Mesenchymal stem cell (in vitro differentiated cells and primary cell): Measurements from ENCODE around the gene CD27. TPM values are rescaled to one million over a fixed set of nuclear protein-coding genes. Genes with fewer than 3 reads are reported as not detected.

Source experiments
- DNase-seq: peaks from one replicate; pipeline ENCODE4 v3.0.0-alpha.2; 2013
- H2AFZ ChIP-seq: one replicate; pipeline ENCODE4 v1.6.1; 2013; ENCODE audit warnings: low read depth, mild to moderate bottlenecking, control low read depth, inconsistent platforms, low read length, moderate library complexity
- H2AK5ac ChIP-seq: 2 replicates; pipeline ENCODE4 v1.6.1; 2013; ENCODE audit warnings: low read length, moderate library complexity, mild to moderate bottlenecking, inconsistent platforms; ENCODE audit not compliant: severe bottlenecking
- H2BK120ac ChIP-seq: one replicate; pipeline ENCODE4 v1.6.1; 2013; ENCODE audit warnings: low read depth, mild to moderate bottlenecking, inconsistent platforms, low read length, moderate library complexity
- H2BK12ac ChIP-seq, 2 experiments: one replicate each; pipeline ENCODE4 v1.6.1; 2013; ENCODE audit warnings: inconsistent platforms in 2 of 2, low read length in 2 of 2, mild to moderate bottlenecking in 2 of 2, moderate library complexity in 2 of 2, control low read depth in 1 of 2
- H2BK15ac ChIP-seq: one replicate; pipeline ENCODE4 v1.6.1; 2013; ENCODE audit warnings: mild to moderate bottlenecking, low read depth, inconsistent platforms; ENCODE audit not compliant: poor library complexity, severe bottlenecking
- H2BK5ac ChIP-seq: 2 replicates; pipeline ENCODE4 v1.6.1; 2013; ENCODE audit warnings: low read depth, mild to moderate bottlenecking, low read length, control low read depth, inconsistent platforms; ENCODE audit not compliant: poor library complexity, severe bottlenecking
- H3K14ac ChIP-seq, 2 experiments: one replicate each; pipeline ENCODE4 v1.6.1; 2013; ENCODE audit warnings: inconsistent platforms in 2 of 2, low read length in 2 of 2, control low read depth in 1 of 2, mild to moderate bottlenecking in 1 of 2, moderate library complexity in 1 of 2
- H3K18ac ChIP-seq, 2 experiments: one replicate each; pipeline ENCODE4 v1.6.1; 2013; ENCODE audit warnings: inconsistent platforms in 2 of 2, low read length in 2 of 2, control low read depth in 1 of 2, low read depth in 1 of 2, mild to moderate bottlenecking in 1 of 2
- H3K23ac ChIP-seq, 2 experiments: one replicate each; pipeline ENCODE4 v1.6.1; 2013; ENCODE audit warnings: inconsistent platforms in 2 of 2, low read length in 2 of 2, mild to moderate bottlenecking in 2 of 2, moderate library complexity in 2 of 2, control low read depth in 1 of 2
- H3K27ac ChIP-seq: 2 replicates; pipeline ENCODE4 v1.5.1; 2013; ENCODE audit warnings: mild to moderate bottlenecking, moderate library complexity, low read length, control low read depth, inconsistent platforms; ENCODE audit not compliant: poor library complexity, severe bottlenecking
- H3K27me3 ChIP-seq, 2 experiments: 2 replicates each; pipeline versions ENCODE4 v1.6.1 to v1.7.0; 2013; ENCODE audit warnings: low read length in 2 of 2, mild to moderate bottlenecking in 2 of 2, moderate library complexity in 2 of 2, control low read depth in 1 of 2, inconsistent platforms in 1 of 2; ENCODE audit not compliant: control insufficient read depth in 1 of 2, insufficient read depth in 1 of 2
- H3K36me3 ChIP-seq, 2 experiments: 2 replicates each; pipeline versions ENCODE4 v1.6.1 to v1.7.0; 2013; ENCODE audit warnings: low read length in 2 of 2, control low read depth in 1 of 2, inconsistent platforms in 1 of 2, low read depth in 1 of 2, mild to moderate bottlenecking in 1 of 2; ENCODE audit not compliant: insufficient read depth in 2 of 2, control insufficient read depth in 1 of 2
- H3K4ac ChIP-seq, 2 experiments: one replicate each; pipeline ENCODE4 v1.6.1; 2013; ENCODE audit warnings: inconsistent platforms in 2 of 2, low read length in 2 of 2, mild to moderate bottlenecking in 2 of 2, moderate library complexity in 2 of 2, control low read depth in 1 of 2, low read depth in 1 of 2
- H3K4me1 ChIP-seq: 2 replicates; pipeline ENCODE4 v1.6.1; 2013; ENCODE audit warnings: low read depth, low read length, control low read depth; ENCODE audit not compliant: control insufficient read depth, insufficient read depth
- H3K4me2 ChIP-seq: 2 replicates; pipeline ENCODE4 v1.6.1; 2013; ENCODE audit warnings: low read length, mild to moderate bottlenecking, inconsistent platforms; ENCODE audit not compliant: poor library complexity, severe bottlenecking
- H3K4me3 ChIP-seq, 2 experiments: 2 replicates each; pipeline versions ENCODE4 v1.5.1 to v1.7.0; 2013; ENCODE audit warnings: low read length in 2 of 2, mild to moderate bottlenecking in 2 of 2, control low read depth in 1 of 2, low read depth in 1 of 2; ENCODE audit not compliant: insufficient read depth in 1 of 2
- H3K79me1 ChIP-seq: replicated peaks from 2 replicates; pipeline ENCODE4 v1.6.1; 2013; ENCODE audit warnings: mild to moderate bottlenecking, control low read depth, low read length, inconsistent platforms; ENCODE audit not compliant: poor library complexity, severe bottlenecking
- H3K9ac ChIP-seq: 2 replicates; pipeline ENCODE4 v1.7.0; 2013; ENCODE audit warnings: mild to moderate bottlenecking, low read length, moderate library complexity
- H3K9me3 ChIP-seq: 2 replicates; pipeline ENCODE4 v1.7.0; 2013; ENCODE audit warnings: mild to moderate bottlenecking, low read length; ENCODE audit not compliant: control insufficient read depth
- H4K8ac ChIP-seq: one replicate; pipeline ENCODE4 v1.6.1; 2013; ENCODE audit warnings: inconsistent platforms, mild to moderate bottlenecking, low read length, moderate library complexity
- H4K91ac ChIP-seq: one replicate; pipeline ENCODE4 v1.6.1; 2013; ENCODE audit warnings: mild to moderate bottlenecking, low read length, inconsistent platforms
- WGBS: methylation state at CpG from one replicate; pipeline ENCODE4 v1.1.7; 2013; ENCODE audit warnings: mixed read lengths; 5-methylcytosine and 5-hydroxymethylcytosine counted together
- polyA plus RNA-seq, 2 experiments: library from polyadenylated mRNA; stranded (reverse); fragments of 200-250 nt; gene quantifications; one replicate each; pipeline ENCODE4 v1.2.3, GENCODE V29; 2013

CD27 gene
- not detected for polyA plus RNA-seq (2013, experiment 1 of 2)
- polyA plus RNA-seq (2013, experiment 2 of 2), result not detected

DNA sequence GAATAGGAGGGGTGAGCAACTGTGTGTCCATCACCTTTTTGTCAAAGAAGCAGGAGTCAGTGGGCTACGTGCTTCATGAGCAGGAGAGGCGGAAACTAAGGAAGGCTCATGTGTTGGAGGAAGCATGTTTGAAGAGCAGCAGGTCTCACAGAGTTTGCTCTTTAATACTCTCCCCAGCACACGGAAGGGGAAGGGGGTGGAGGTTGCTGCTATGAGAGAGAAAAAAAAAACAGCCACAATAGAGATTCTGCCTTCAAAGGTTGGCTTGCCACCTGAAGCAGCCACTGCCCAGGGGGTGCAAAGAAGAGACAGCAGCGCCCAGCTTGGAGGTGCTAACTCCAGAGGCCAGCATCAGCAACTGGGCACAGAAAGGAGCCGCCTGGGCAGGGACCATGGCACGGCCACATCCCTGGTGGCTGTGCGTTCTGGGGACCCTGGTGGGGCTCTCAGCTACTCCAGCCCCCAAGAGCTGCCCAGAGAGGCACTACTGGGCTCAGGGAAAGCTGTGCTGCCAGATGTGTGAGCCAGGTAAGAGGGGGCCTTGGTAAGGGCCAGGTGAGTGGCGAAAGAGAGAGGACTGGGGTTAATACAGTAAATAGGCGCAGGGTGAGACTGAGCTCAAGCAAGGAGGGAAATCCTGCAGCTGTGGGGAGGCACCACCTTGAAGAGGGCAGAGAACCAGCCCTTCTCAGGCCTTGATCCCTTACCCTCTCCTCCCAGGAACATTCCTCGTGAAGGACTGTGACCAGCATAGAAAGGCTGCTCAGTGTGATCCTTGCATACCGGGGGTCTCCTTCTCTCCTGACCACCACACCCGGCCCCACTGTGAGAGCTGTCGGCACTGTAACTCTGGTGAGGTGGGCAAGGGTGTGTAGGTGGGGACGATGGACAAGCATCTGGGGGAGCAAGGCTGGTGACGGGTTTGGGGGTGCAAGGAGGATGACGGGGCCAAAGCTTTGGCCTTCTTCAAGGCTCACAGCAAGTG, at the start of gene CD27:
Gene CD27, plus strand, starts transcription at position 252 of the 985 bp plus-strand sequence. Its CDS starts 141 bp downstream, at position 393.
- no peaks in the 10 kb centered on the region for H3K9me3 ChIP-seq
- no peak within 1 kb of the TSS for H2BK5ac ChIP-seq
- H3K9ac ChIP-seq, result no peak within 1 kb of the TSS
- H3K4me1 ChIP-seq, result peaks cover 8% of the 10 kb centered on the region
- H4K8ac ChIP-seq, result no peak within 1 kb of the TSS
- no peak within 1 kb of the TSS for H3K18ac ChIP-seq
- no peak within 1 kb of the TSS for H2BK120ac ChIP-seq
- H3K23ac ChIP-seq, result no peak within 1 kb of the TSS
- no peak within 1 kb of the TSS for H2AK5ac ChIP-seq
- no peak within 1 kb of the TSS for H2BK15ac ChIP-seq
- no peak within 1 kb of the TSS for H3K14ac ChIP-seq
- H2BK12ac ChIP-seq, result no peak within 1 kb of the TSS
- no peak within 1 kb of the TSS for H3K4ac ChIP-seq
- H4K91ac ChIP-seq, result no peak within 1 kb of the TSS
- H3K4me2 ChIP-seq, result no peak within 1 kb of the TSS
- H2AFZ ChIP-seq, result no peak within 1 kb of the TSS
- H3K4me3 ChIP-seq, result no peak within 1 kb of the TSS
- no peak for DNase-seq
- no peak within 1 kb of the TSS for H3K27ac ChIP-seq
- no peaks in the 10 kb centered on the region for H3K27me3 ChIP-seq
- WGBS, result 90% methylated on average over 14 of the region's 16 CpGs
- peaks cover 16 to 47% of the 10 kb centered on the region in 2 experiments for H3K36me3 ChIP-seq
- peaks cover under 1% of the 10 kb centered on the region for H3K79me1 ChIP-seq

- no peak overlapping the region for H3K18ac ChIP-seq
- H2BK5ac ChIP-seq, result no peak overlapping the region
- H2BK15ac ChIP-seq, result no peak overlapping the region
- H3K4me1 ChIP-seq, result no peaks in the 10 kb centered on the region
- H3K9ac ChIP-seq, result no peak overlapping the region
- H2BK120ac ChIP-seq, result no peak overlapping the region
- H3K9me3 ChIP-seq, result no peaks in the 10 kb centered on the region
- no peaks in the 10 kb centered on the region for H3K79me1 ChIP-seq
- H3K36me3 ChIP-seq, result peaks cover 0 to 74% of the 10 kb centered on the region in 2 experiments
- H3K23ac ChIP-seq, result no peak overlapping the region
- H2AK5ac ChIP-seq, result no peak overlapping the region
- H3K4ac ChIP-seq, result no peak overlapping the region
- H4K8ac ChIP-seq, result peak overlapping the region; percentile 60
- H3K27me3 ChIP-seq, result no peaks in the 10 kb centered on the region
- no peak overlapping the region for H3K4me3 ChIP-seq
- H3K14ac ChIP-seq, result no peak overlapping the region
- no peak overlapping the region for H2AFZ ChIP-seq
- WGBS, result 96% methylated on average over 2 of the region's 2 CpGs
- H4K91ac ChIP-seq, result no peak overlapping the region
- no peak overlapping the region for H3K27ac ChIP-seq
- H3K4me2 ChIP-seq, result no peak overlapping the region
- H2BK12ac ChIP-seq, result no peak overlapping the region
- DNase-seq, result no peak
These were observed 48.7 kb upstream of the CD27 start for GRCh38 chr12:6396031-6396430.

- DNase-seq, result no peak
- Histone ChIP-seq H3K36me3 (peaks cover 0 to 48% of the 10 kb centered on the region in 2 experiments), H2BK120ac (no peak overlapping the region), H3K27ac (no peak overlapping the region), H2BK15ac (no peak overlapping the region), H2BK5ac (no peak overlapping the region), H3K9me3 (no peaks in the 10 kb centered on the region), H2BK12ac (no peak overlapping the region), H4K91ac (no peak overlapping the region), H3K9ac (no peak overlapping the region), H2AK5ac (no peak overlapping the region), H3K14ac (no peak overlapping the region), H2AFZ (no peak overlapping the region), H3K27me3 (no peaks in the 10 kb centered on the region), H3K4me3 (no peak overlapping the region), H3K79me1 (no peaks in the 10 kb centered on the region), H3K4me1 (no peaks in the 10 kb centered on the region), H4K8ac (no peak overlapping the region), H3K4me2 (no peak overlapping the region), H3K4ac (no peak overlapping the region), H3K23ac (no peak overlapping the region), H3K18ac (no peak overlapping the region)
- 94% methylated on average over 3 of the region's 7 CpGs for WGBS
These were observed 44.7 kb upstream of the CD27 start for GRCh38 chr12:6399884-6400644.

DNA sequence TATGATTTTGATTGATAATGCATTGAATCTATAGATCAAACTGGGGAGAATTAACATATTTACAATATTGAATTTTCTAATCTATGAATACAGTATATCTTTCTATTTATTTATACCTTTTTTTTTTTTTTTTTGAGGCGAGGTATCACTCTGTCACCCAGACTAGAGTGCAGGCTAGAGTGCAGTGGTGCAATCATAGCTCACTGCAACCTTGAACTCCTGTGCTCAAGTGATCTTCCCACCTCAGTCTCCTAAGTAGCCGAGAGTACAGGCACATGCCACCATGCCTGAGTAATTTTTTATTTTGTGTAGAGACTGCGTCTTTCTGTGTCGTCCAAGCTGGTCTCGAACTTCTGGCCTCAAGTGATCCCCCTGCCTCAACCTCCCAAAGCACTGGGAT, 40.4 kb upstream of the CD27 start:
- no peak overlapping the region for H2AK5ac ChIP-seq
- no peak overlapping the region for H4K91ac ChIP-seq
- H3K4ac ChIP-seq, result no peak overlapping the region
- no peaks in the 10 kb centered on the region for H3K4me1 ChIP-seq
- H3K14ac ChIP-seq, result no peak overlapping the region
- no peak overlapping the region for H2AFZ ChIP-seq
- H4K8ac ChIP-seq, result no peak overlapping the region
- no peak overlapping the region for H3K4me2 ChIP-seq
- no peak for DNase-seq
- H3K18ac ChIP-seq, result no peak overlapping the region
- H3K23ac ChIP-seq, result no peak overlapping the region
- no peak overlapping the region for H3K27ac ChIP-seq
- peaks cover 5% of the 10 kb centered on the region for H3K9me3 ChIP-seq
- no peak overlapping the region for H3K4me3 ChIP-seq
- H2BK5ac ChIP-seq, result no peak overlapping the region
- H2BK12ac ChIP-seq, result no peak overlapping the region
- WGBS, result 100% methylated on average over 4 of the region's 5 CpGs
- no peak overlapping the region for H2BK120ac ChIP-seq
- H3K9ac ChIP-seq, result no peak overlapping the region
- H2BK15ac ChIP-seq, result no peak overlapping the region
- no peaks in the 10 kb centered on the region for H3K79me1 ChIP-seq
- H3K36me3 ChIP-seq, result peaks cover 0 to 34% of the 10 kb centered on the region in 2 experiments
- H3K27me3 ChIP-seq, result no peaks in the 10 kb centered on the region
